Heart right ventricle (tissue), 16 donors: Measurements from ENCODE around the gene AKAP6. TPM values are rescaled to one million over a fixed set of nuclear protein-coding genes. Genes with fewer than 3 reads are reported as not detected.

Experiments
- ATAC-seq, 8 donors: fragments of 200-7000 bp; cut with Tn5 transposase; one replicate each; pipeline ENCODE4 v1.9.1; 2020; ENCODE audit warnings: mild to moderate bottlenecking in 8 of 8, moderate library complexity in 8 of 8, moderate number of reproducible peaks in 1 of 8
- DNase-seq, 2 donors: peaks; one replicate each; pipeline ENCODE4 v3.0.0-alpha.2; 2020
- H3K27ac ChIP-seq, 10 donors: fragments of 200-600 bp; sonication (generic) in 2 of 10; one replicate each; pipeline versions ENCODE4 v1.5.0 to v1.8.0; 2020 to 2022; ENCODE audit warnings: mild to moderate bottlenecking in 3 of 10
- H3K27me3 ChIP-seq, 7 donors: fragments of 200-600 bp; one replicate each; pipeline ENCODE4 v1.8.0; 2021 to 2022; ENCODE audit warnings: mild to moderate bottlenecking in 2 of 7
- H3K36me3 ChIP-seq, 9 donors: fragments of 200-600 bp; sonication (generic) in 1 of 9; one replicate each; pipeline versions ENCODE4 v1.5.0 to v1.8.0; 2020 to 2022; ENCODE audit warnings: mild to moderate bottlenecking in 2 of 9
- H3K4me1 ChIP-seq, 9 donors: fragments of 200-600 bp; sonication (generic) in 1 of 9; one replicate each; pipeline versions ENCODE4 v1.5.0 to v1.8.0; 2020 to 2022; ENCODE audit warnings: mild to moderate bottlenecking in 4 of 9
- H3K4me3 ChIP-seq, 10 donors: fragments of 200-600 bp; sonication (generic) in 2 of 10; one replicate each; pipeline versions ENCODE4 v1.5.0 to v1.8.0; 2020 to 2022; ENCODE audit warnings: mild to moderate bottlenecking in 7 of 10, moderate library complexity in 2 of 10
- H3K9me3 ChIP-seq, 11 donors: fragments of 200-600 bp in 10 of 11; sonication (generic) in 2 of 11; one replicate each; pipeline versions ENCODE4 v1.5.0 to v1.8.0; 2013 to 2022; ENCODE audit warnings: mild to moderate bottlenecking in 2 of 11, control low read depth in 1 of 11, moderate library complexity in 1 of 11
- WGBS, 2 donors: extraction: QIAGEN DNeasy Blood & Tissue Kit; methylation state at CpG; one replicate each; pipeline ENCODE4 v1.1.7; 2013; ENCODE audit warnings: inconsistent platforms in 1 of 2; 5-methylcytosine and 5-hydroxymethylcytosine counted together
- intact Hi-C, 10 donors: fragments of 100-400 bp; cut with DNase I; formaldehyde crosslinking; loops; one replicate each; pipeline versions ENCODE4 v1.11.1 to v1.14.2; 2022
- polyA plus RNA-seq, 2 donors: library from polyadenylated mRNA; stranded (reverse); fragments of 200-250 nt; gene quantifications; one replicate each; pipeline ENCODE4 v1.2.3, GENCODE V29; 2013
- total RNA-seq, 10 donors: library from RNA; stranded (reverse); fragmentation: NEBNext Ultra II Directional in 3 of 10; extraction: Animal tissue kit (Norgen Biotek cat#: 25700) in 3 of 10; gene quantifications; one replicate each; pipeline versions ENCODE4 v1.2.1 to v1.2.4, GENCODE V29; 2021 to 2023
- TF ChIP-seq, protein P1 (sequence below), 9 donors: fragments of 200-600 bp; sonication (generic) in 2 of 9; IDR thresholded peaks; one replicate each; pipeline versions ENCODE4 v1.5.0 to v1.8.0; 2021 to 2022; ENCODE audit warnings: antibody characterized with exemption in 9 of 9, mild to moderate bottlenecking in 5 of 9, moderate library complexity in 1 of 9
- donor health status: Arrhythmogenic right ventricular cardiomyopathy.
- donor health status: ischemic (EF 13 %, LVEDD 7.1; RV severe dilation, severe dysfunction).
- donor health status: healthy with polysubstance abuse.
- donor health status: DM: no; HTN: yes; CAD: no.
- donor health status: DM: no; HTN: no; CAD: no.
- donor health status: ischemic (EF 25% LVEDD 6.9; RV normal size, moderate dysfunction).
- donor health status: ischemic (EF 25% LVEDD 5.7; RV mildly dilated, moderate dysfunction).
- donor health status: healthy.
- donor health status: DM: yes; HTN: yes; CAD: no.
- donor health status: Ischemic cardiomyopathy.
- donor health status: ischemic (EF 35%, LVEDD 5.7; RV mildly dilated, moderate dysfunction).
- donor health status: nonischemic (EF 11% LVEDD 7.7; RV severe dilation, severe dysfunction).
- donor health status: DM: yes; HTN: yes; CAD: no.
- donor health status: PGD.
- donor health status: ischemic (EF 29% LVEDD 5.4; RV normal size, mild dysfunction).
- donor health status: nonischemic (EF 23%, LVEDD 6.1; RV moderate dilation, normal function).

The AKAP6 gene
- total and polyA plus RNA-seq, 12 donors, result 13.5 to 332 (median 229) TPM

- Histone ChIP-seq H3K4me3 (no peak overlapping the region), H3K36me3 (no peaks in the 10 kb centered on the region), H3K27ac (peak overlapping the region in 7 of 10 donors; percentile 9 to 82 (median 54)), H3K4me1 (peaks cover 0 to 54% (median 34%) of the 10 kb centered on the region in 9 donors), H3K9me3 (no peaks in the 10 kb centered on the region), H3K27me3 (no peaks in the 10 kb centered on the region)
- WGBS, 2 donors, result 59 to 63% methylated on average over 1 of the region's 1 CpG
- no peak for ATAC-seq
- TF ChIP-seq, protein P1, sequence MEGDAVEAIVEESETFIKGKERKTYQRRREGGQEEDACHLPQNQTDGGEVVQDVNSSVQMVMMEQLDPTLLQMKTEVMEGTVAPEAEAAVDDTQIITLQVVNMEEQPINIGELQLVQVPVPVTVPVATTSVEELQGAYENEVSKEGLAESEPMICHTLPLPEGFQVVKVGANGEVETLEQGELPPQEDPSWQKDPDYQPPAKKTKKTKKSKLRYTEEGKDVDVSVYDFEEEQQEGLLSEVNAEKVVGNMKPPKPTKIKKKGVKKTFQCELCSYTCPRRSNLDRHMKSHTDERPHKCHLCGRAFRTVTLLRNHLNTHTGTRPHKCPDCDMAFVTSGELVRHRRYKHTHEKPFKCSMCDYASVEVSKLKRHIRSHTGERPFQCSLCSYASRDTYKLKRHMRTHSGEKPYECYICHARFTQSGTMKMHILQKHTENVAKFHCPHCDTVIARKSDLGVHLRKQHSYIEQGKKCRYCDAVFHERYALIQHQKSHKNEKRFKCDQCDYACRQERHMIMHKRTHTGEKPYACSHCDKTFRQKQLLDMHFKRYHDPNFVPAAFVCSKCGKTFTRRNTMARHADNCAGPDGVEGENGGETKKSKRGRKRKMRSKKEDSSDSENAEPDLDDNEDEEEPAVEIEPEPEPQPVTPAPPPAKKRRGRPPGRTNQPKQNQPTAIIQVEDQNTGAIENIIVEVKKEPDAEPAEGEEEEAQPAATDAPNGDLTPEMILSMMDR (IDR thresholded peaks at IDR 0.05), result peak in 7 of 9 donors; percentile 42 to 61 (median 48)
- intact Hi-C loops, result loop anchor here in 2 of 10 donors (5.0 kb wide), 1 partner anchor 41 kb away; no protein-coding TSS in a partner anchor
- DNase-seq, result no peak
Measured at GRCh38 chr14:32513571-32514009, 184.5 kb downstream of the AKAP6 start.

DNA sequence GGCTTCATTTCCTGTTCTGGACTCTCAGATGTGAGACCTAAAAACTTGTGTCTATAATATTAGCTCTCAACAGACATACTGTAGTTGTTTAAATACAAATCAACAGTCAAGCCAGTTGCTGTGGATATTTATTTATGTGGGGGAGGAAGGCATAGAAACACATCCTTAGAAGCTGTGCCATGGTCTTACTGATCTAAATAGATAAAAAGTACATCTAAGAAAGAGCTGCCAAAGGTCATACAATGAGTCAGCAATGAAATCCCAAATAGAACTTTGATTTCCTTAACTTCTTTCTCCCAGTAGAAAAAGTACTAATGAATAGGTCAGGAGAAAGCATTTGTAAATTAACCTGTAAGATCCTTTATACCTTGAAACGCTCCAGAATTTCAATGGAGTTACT, 185.1 kb downstream of the AKAP6 start:
- intact Hi-C loops, result loop anchor here in 2 of 10 donors (5.0 kb wide), 1 partner anchor 42 kb away; no protein-coding TSS in a partner anchor

DNA sequence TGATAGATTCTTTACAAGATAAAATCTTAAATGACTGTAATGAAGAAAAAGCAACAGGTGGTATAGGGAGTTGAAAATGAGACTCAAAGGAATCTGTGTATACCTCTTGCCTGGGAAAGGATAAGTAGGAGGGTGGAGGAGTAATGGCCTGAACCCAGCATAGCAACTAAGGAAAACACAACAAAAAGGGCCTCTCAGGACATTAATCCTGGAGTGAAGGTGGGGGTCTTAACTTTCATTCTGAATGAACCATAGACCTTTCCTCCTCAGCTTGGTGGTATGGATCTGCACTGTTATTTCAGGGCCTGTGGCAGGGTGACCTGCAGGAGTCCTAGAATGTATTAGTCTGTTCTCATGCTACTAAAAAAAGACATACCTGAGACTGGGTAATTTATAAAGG, 185.6 kb downstream of the AKAP6 start:
- Histone ChIP-seq H3K27ac (peak overlapping the region in 7 of 10 donors; percentile 0 to 54 (median 45)), H3K9me3 (no peaks in the 10 kb centered on the region), H3K27me3 (no peaks in the 10 kb centered on the region), H3K4me3 (no peak overlapping the region), H3K36me3 (no peaks in the 10 kb centered on the region), H3K4me1 (peaks cover 0 to 43% (median 29%) of the 10 kb centered on the region in 9 donors)
- DNase-seq (no peak), ATAC-seq (no peak)
- intact Hi-C loops, result loop anchor here in 2 of 10 donors (5.0 kb wide), 1 partner anchor 42 kb away; no protein-coding TSS in a partner anchor
- TF ChIP-seq, protein P1 (IDR thresholded peaks at IDR 0.05), result no peak

More for the DNA sequence above, 185.1 kb downstream of the AKAP6 start:
- no peak overlapping the region for H3K4me3 ChIP-seq
- H3K9me3 ChIP-seq, result no peaks in the 10 kb centered on the region
- ATAC-seq (no peak), DNase-seq (no peak)
- H3K4me1 ChIP-seq, result peaks cover 0 to 47% (median 31%) of the 10 kb centered on the region in 9 donors
- H3K36me3 ChIP-seq, result no peaks in the 10 kb centered on the region
- 0% methylated on average over 1 of the region's 1 CpG for WGBS, 2 donors
- H3K27ac ChIP-seq, result peak overlapping the region in 8 of 10 donors; percentile 9 to 54 (median 30)
- TF ChIP-seq, protein P1 (IDR thresholded peaks at IDR 0.05), result no peak
- no peaks in the 10 kb centered on the region for H3K27me3 ChIP-seq

GRCh38 chr14:32524609-32525375, 195.7 kb downstream of the AKAP6 start:
- no peaks in the 10 kb centered on the region for H3K27me3 ChIP-seq
- WGBS, 2 donors, result 48 to 58% methylated on average over 3 of the region's 3 CpGs
- ATAC-seq (peak in 1 of 8 donors; percentile 44), DNase-seq (no peak)
- H3K4me1 ChIP-seq, result peaks cover 0 to 17% (median 4%) of the 10 kb centered on the region in 9 donors
- H3K36me3 ChIP-seq, result no peaks in the 10 kb centered on the region
- intact Hi-C loops, result no loop called here
- H3K4me3 ChIP-seq, result no peak overlapping the region
- TF ChIP-seq, protein P1 (IDR thresholded peaks at IDR 0.05), result no peak
- H3K9me3 ChIP-seq, result no peaks in the 10 kb centered on the region
- H3K27ac ChIP-seq, result peak overlapping the region in 1 of 10 donors; percentile 15
